Measurements from ENCODE around the gene BTNL8. TPM values are rescaled to one million over a fixed set of nuclear protein-coding genes. Genes with fewer than 3 reads are reported as not detected.

BTNL8 gene
- total and polyA plus RNA-seq, 4 donors: 0.11 to 0.50 (median 0.39) TPM; not detected in 1

DNA sequence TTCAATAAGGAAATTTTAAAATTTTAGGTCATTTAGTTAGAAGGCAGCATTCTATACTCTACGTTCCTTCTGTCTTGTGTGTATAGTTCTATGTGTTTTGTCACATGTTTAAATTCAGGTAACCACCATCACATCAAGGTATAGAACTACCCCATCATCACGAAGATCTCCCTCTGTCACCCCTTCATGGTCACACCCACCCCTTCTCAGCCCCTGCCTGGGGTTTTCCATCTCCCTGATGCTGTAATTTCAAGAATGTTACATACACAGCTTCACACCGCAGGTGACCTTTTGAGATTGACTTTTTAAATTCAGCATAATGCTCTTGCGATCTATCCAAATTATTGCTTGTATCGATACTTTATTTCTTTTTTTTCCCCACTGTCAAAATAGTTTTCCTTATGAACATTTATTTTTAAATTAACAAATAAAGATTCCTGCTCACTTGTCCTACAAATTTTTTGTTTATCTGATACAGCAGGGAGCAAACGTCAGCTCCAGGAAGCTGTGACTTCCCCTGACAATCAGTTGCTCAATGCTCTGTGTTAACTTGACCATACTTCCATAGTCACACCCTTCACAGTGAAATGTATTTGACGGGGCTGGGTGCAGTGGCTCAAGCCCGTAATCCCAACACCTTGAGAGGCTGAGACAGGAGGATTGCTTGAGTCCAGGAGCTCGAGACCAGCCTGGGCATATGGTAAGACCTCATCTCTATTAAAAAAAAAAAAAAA lies 10.2 kb downstream of the BTNL8 start:
- Histone ChIP-seq H3K36me3 (ENCODE audit: control insufficient read depth, insufficient read depth, low read length) (no peaks in the 10 kb centered on the region), H3K27me3 (ENCODE audit: control insufficient read depth, insufficient read depth, low read length) (no peaks in the 10 kb centered on the region), H3K27ac (ENCODE audit: low read depth, low read length) (no peak overlapping the region), H3K9me3 (ENCODE audit: control insufficient read depth, insufficient read depth, low read length) (no peaks in the 10 kb centered on the region), H3K4me3 (ENCODE audit: low read depth, low read length) (no peak overlapping the region), H3K4me1 (ENCODE audit: control insufficient read depth, insufficient read depth, low read length) (no peaks in the 10 kb centered on the region)
- WGBS (ENCODE audit: insufficient coverage): 60% methylated on average over 2 of the region's 9 CpGs
- DNase-seq (ENCODE audit: low read depth in 4 of 6, low spot score in 6 of 6): no peak

DNA sequence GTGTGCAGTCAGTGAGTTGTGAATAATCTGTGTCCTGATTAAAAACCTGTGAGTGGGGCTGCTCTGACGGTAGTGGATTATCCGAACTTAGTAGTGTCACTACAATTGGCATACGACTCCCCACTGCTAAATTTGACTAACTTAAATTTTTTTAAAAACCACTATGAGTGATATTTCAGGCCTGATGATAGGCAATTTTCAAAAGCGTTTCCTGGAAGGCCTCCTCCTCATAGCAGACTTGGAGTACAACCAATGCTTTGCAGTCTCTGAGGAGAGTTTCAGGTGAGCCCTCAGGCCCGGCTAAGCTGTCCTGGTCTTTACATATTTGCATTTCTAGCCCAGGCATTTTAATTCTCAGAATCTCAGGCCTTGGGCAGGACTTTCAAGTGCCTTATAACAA lies 10.8 kb downstream of the BTNL8 start:
- Histone ChIP-seq H3K4me1 (ENCODE audit: control insufficient read depth, insufficient read depth, low read length) (no peaks in the 10 kb centered on the region), H3K27me3 (ENCODE audit: control insufficient read depth, insufficient read depth, low read length) (no peaks in the 10 kb centered on the region), H3K4me3 (ENCODE audit: low read depth, low read length) (no peak overlapping the region), H3K9me3 (ENCODE audit: control insufficient read depth, insufficient read depth, low read length) (no peaks in the 10 kb centered on the region), H3K27ac (ENCODE audit: low read depth, low read length) (no peak overlapping the region), H3K36me3 (ENCODE audit: control insufficient read depth, insufficient read depth, low read length) (no peaks in the 10 kb centered on the region)
- WGBS (ENCODE audit: insufficient coverage): no CpG with 5 or more reads among the region's 5 CpGs
- DNase-seq (ENCODE audit: low read depth in 4 of 6, low spot score in 6 of 6): no peak

DNA sequence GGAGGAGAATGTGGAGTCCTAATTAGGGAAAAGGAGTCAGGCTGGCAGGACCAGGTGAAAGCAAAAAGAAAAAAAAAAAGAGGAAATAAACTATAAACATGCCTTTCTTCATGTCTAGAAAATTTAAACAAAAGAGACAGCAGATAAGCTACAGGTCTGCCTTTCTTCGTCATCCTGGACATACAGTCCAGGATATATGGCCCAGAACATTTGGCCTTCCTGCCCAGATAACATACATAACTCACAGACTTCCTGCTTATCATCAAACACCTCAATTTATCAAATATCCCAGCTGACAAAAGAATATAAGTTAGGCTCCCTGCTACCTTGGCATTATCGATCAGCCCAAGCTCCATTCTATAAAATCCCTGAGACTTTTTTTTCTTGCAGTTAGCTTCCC lies 11.2 kb downstream of the BTNL8 start:
- H3K36me3 ChIP-seq (ENCODE audit: control insufficient read depth, insufficient read depth, low read length): no peaks in the 10 kb centered on the region
- H3K27me3 ChIP-seq (ENCODE audit: control insufficient read depth, insufficient read depth, low read length): no peaks in the 10 kb centered on the region
- H3K4me3 ChIP-seq (ENCODE audit: low read depth, low read length): no peak overlapping the region
- WGBS (ENCODE audit: insufficient coverage): 83% methylated on average over 2 of the region's 2 CpGs
- H3K9me3 ChIP-seq (ENCODE audit: control insufficient read depth, insufficient read depth, low read length): no peaks in the 10 kb centered on the region
- H3K27ac ChIP-seq (ENCODE audit: low read depth, low read length): no peak overlapping the region
- no peaks in the 10 kb centered on the region for H3K4me1 ChIP-seq (ENCODE audit: control insufficient read depth, insufficient read depth, low read length)
- no peak for DNase-seq (ENCODE audit: low read depth in 4 of 6, low spot score in 6 of 6)

- DNase-seq (ENCODE audit: low read depth in 4 of 6, low spot score in 6 of 6): no peak
- H3K36me3 ChIP-seq (ENCODE audit: control insufficient read depth, insufficient read depth, low read length): no peaks in the 10 kb centered on the region
- no peaks in the 10 kb centered on the region for H3K9me3 ChIP-seq (ENCODE audit: control insufficient read depth, insufficient read depth, low read length)
- no peaks in the 10 kb centered on the region for H3K4me1 ChIP-seq (ENCODE audit: control insufficient read depth, insufficient read depth, low read length)
- no peak overlapping the region for H3K27ac ChIP-seq (ENCODE audit: low read depth, low read length)
- H3K27me3 ChIP-seq (ENCODE audit: control insufficient read depth, insufficient read depth, low read length): no peaks in the 10 kb centered on the region
- H3K4me3 ChIP-seq (ENCODE audit: low read depth, low read length): no peak overlapping the region
- WGBS (ENCODE audit: insufficient coverage): 90% methylated on average over 4 of the region's 5 CpGs
Measured at GRCh38 chr5:180910735-180911134, 11.8 kb downstream of the BTNL8 start.

DNA sequence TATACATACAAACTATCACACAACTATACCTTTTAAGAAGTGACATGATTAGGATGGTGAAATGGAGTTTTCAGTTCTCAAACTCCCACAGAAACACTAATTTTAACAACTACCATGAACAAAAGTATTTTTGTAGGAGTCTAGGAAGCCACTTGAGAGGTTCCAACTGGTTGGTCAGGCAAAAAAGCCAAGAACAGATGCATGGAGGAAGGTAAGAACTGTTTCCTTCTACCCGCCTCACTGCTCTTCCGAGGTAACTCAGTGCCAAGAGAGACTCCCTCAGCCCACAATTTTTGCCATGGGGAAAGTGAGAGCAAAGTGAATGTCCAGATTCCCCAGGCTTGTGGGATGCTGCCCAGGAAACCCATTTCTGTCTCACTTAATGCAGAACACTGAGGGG lies 15.7 kb downstream of the BTNL8 start:
- no peaks in the 10 kb centered on the region for H3K27me3 ChIP-seq (ENCODE audit: control insufficient read depth, insufficient read depth, low read length)
- no peak overlapping the region for H3K4me3 ChIP-seq (ENCODE audit: low read depth, low read length)
- no peak overlapping the region for H3K27ac ChIP-seq (ENCODE audit: low read depth, low read length)
- no peak for DNase-seq (ENCODE audit: low read depth in 4 of 6, low spot score in 6 of 6)
- no peaks in the 10 kb centered on the region for H3K4me1 ChIP-seq (ENCODE audit: control insufficient read depth, insufficient read depth, low read length)
- H3K36me3 ChIP-seq (ENCODE audit: control insufficient read depth, insufficient read depth, low read length): no peaks in the 10 kb centered on the region
- H3K9me3 ChIP-seq (ENCODE audit: control insufficient read depth, insufficient read depth, low read length): no peaks in the 10 kb centered on the region
- WGBS (ENCODE audit: insufficient coverage): no CpG with 5 or more reads among the region's 2 CpGs

DNA sequence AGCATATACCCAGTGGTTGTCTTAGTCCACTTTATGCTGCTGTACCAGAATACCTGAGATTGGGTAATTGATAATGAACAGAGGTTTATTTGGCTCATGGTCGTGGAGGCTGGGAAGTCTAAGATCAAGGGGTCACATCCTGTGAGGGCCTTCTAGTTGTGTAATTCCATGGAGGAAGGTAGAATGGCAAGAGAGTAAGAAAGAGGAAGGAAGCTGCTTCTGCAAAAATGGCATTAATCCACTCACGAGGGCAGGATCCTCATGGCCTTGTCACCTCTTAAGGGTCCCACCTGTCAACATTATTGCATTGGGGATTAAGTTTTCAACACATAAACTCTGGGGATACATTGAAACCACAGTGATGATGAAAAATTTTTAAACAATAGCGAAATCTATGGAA lies 17.0 kb downstream of the BTNL8 start:
- DNase-seq (ENCODE audit: low read depth in 4 of 6, low spot score in 6 of 6): no peak
- WGBS (ENCODE audit: insufficient coverage): 46% methylated on average over 1 of the region's 3 CpGs
- no peaks in the 10 kb centered on the region for H3K27me3 ChIP-seq (ENCODE audit: control insufficient read depth, insufficient read depth, low read length)
- no peak overlapping the region for H3K27ac ChIP-seq (ENCODE audit: low read depth, low read length)
- H3K4me3 ChIP-seq (ENCODE audit: low read depth, low read length): no peak overlapping the region
- no peaks in the 10 kb centered on the region for H3K9me3 ChIP-seq (ENCODE audit: control insufficient read depth, insufficient read depth, low read length)
- H3K4me1 ChIP-seq (ENCODE audit: control insufficient read depth, insufficient read depth, low read length): no peaks in the 10 kb centered on the region
- no peaks in the 10 kb centered on the region for H3K36me3 ChIP-seq (ENCODE audit: control insufficient read depth, insufficient read depth, low read length)

DNA sequence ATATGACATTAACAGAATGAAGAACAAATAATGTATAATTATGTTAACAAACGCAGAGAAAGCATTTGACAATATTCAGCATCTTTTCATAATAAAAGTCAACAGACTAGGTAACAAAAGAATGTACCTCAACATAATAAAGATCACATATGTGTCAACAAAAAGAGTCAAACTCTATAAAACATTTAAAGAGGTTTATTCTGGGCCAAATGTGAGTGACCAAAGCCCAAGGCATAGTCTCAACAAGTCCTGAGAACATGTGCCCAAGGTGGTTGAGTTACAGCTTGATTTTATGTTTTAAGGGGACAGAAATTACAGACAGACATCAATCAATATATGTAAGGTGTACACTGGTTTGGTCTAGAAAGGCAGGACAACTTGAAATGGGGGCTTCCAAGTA lies 19.4 kb downstream of the BTNL8 start:
- H3K27me3 ChIP-seq (ENCODE audit: control insufficient read depth, insufficient read depth, low read length): no peaks in the 10 kb centered on the region
- H3K4me3 ChIP-seq (ENCODE audit: low read depth, low read length): no peak overlapping the region
- H3K9me3 ChIP-seq (ENCODE audit: control insufficient read depth, insufficient read depth, low read length): no peaks in the 10 kb centered on the region
- no CpG with 5 or more reads among the region's 1 CpG for WGBS (ENCODE audit: insufficient coverage)
- no peaks in the 10 kb centered on the region for H3K4me1 ChIP-seq (ENCODE audit: control insufficient read depth, insufficient read depth, low read length)
- H3K27ac ChIP-seq (ENCODE audit: low read depth, low read length): no peak overlapping the region
- DNase-seq (ENCODE audit: low read depth in 4 of 6, low spot score in 6 of 6): no peak
- no peaks in the 10 kb centered on the region for H3K36me3 ChIP-seq (ENCODE audit: control insufficient read depth, insufficient read depth, low read length)

DNA sequence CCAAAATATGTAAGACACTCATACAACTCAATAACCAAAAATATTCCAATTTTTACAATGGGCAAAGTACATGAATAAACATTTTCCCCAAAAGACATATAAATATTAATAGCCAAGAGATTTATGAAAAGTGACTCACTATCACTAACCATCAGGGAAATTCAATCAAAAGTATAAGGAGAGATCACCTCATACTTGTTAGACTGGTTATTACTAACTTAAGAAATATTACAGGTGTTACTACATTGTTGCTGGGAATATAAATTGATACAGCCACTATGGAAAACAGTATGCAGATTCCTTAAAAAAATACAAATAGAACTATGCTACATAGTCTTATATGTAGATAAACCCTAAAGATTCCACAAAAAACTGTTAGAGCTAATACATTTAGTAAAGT lies 21.8 kb downstream of the BTNL8 start:
- Histone ChIP-seq H3K4me3 (ENCODE audit: low read depth, low read length) (no peak overlapping the region), H3K27ac (ENCODE audit: low read depth, low read length) (no peak overlapping the region), H3K36me3 (ENCODE audit: control insufficient read depth, insufficient read depth, low read length) (no peaks in the 10 kb centered on the region), H3K9me3 (ENCODE audit: control insufficient read depth, insufficient read depth, low read length) (no peaks in the 10 kb centered on the region), H3K4me1 (ENCODE audit: control insufficient read depth, insufficient read depth, low read length) (no peaks in the 10 kb centered on the region), H3K27me3 (ENCODE audit: control insufficient read depth, insufficient read depth, low read length) (no peaks in the 10 kb centered on the region)
- no peak for DNase-seq (ENCODE audit: low read depth in 4 of 6, low spot score in 6 of 6)

DNA sequence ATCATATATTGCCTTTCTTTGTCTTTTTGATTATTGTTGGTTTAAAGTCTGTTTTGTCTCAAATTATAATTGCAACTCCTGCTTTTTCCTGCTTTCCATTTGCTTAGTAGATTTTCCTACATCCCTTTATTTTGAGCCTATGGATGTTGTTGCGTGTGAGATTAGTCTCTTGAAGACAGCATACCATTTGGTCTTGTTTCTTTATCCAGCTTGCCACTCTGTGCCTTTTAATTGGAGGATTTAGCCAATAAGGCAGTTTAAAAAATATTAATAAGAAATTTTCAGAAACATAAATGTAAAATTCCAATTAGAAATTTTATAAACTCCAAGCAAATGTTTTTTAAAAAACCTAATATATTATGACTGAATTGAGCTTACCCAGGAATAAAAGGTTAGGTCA lies 24.0 kb downstream of the BTNL8 start:
- WGBS (ENCODE audit: insufficient coverage): no CpG with 5 or more reads among the region's 1 CpG
- Histone ChIP-seq H3K4me1 (ENCODE audit: control insufficient read depth, insufficient read depth, low read length) (no peaks in the 10 kb centered on the region), H3K27ac (ENCODE audit: low read depth, low read length) (no peak overlapping the region), H3K9me3 (ENCODE audit: control insufficient read depth, insufficient read depth, low read length) (peaks cover 1% of the 10 kb centered on the region), H3K4me3 (ENCODE audit: low read depth, low read length) (no peak overlapping the region), H3K36me3 (ENCODE audit: control insufficient read depth, insufficient read depth, low read length) (no peaks in the 10 kb centered on the region), H3K27me3 (ENCODE audit: control insufficient read depth, insufficient read depth, low read length) (no peaks in the 10 kb centered on the region)
- no peak for DNase-seq (ENCODE audit: low read depth in 4 of 6, low spot score in 6 of 6)

DNA sequence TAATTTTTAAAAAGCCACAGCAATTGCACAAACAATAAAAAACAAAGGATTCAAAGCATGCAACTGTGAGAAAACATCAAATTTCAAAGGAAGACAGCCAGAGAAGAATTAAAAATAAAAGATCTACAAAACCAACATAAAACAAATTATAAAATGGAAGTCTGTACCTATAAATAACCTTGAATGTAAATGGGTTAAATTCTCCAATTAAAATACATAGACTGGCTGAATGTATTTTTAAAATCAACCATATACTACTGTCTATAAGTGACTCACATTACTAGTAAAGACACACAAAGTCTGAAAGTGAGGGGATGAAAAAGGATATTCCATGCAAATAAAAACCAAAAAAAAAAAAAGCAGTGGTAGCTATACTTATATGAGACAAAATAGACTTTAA lies 33.7 kb downstream of the BTNL8 start:
- no peak for DNase-seq (ENCODE audit: low read depth in 4 of 6, low spot score in 6 of 6)

More for the DNA sequence above, 33.7 kb downstream of the BTNL8 start:
- Histone ChIP-seq H3K27ac (ENCODE audit: low read depth, low read length) (no peak overlapping the region), H3K4me3 (ENCODE audit: low read depth, low read length) (no peak overlapping the region), H3K27me3 (ENCODE audit: control insufficient read depth, insufficient read depth, low read length) (no peaks in the 10 kb centered on the region), H3K9me3 (ENCODE audit: control insufficient read depth, insufficient read depth, low read length) (no peaks in the 10 kb centered on the region), H3K4me1 (ENCODE audit: control insufficient read depth, insufficient read depth, low read length) (no peaks in the 10 kb centered on the region), H3K36me3 (ENCODE audit: control insufficient read depth, insufficient read depth, low read length) (no peaks in the 10 kb centered on the region)
